Ovary (tissue), 9 donors: ENCODE data around the gene GAB3. TPM values are rescaled to one million over a fixed set of nuclear protein-coding genes. Genes with fewer than 3 reads are reported as not detected.

Experiments used
- polyA plus RNA-seq, 2 donors: library from polyadenylated mRNA; stranded (reverse); fragments of 200-250 nt in 1 of 2; fragments of 350-450 nt in 1 of 2; fragmentation: Illumina TruSeq in 1 of 2; extraction: RNeasy Lipid Tissue Mini Kit (QIAGEN cat#74804) in 1 of 2; gene quantifications; one replicate each; pipeline ENCODE4 v1.2.3, GENCODE V29; 2013 to 2014
- small RNA-seq: library from RNA; depleted of rRNA; stranded (forward); fragments of <200 nt; gene quantifications from one replicate; pipeline ENCODE3, GENCODE V24; 2016
- total RNA-seq, 7 donors: library from RNA; depleted of rRNA in 2 of 7; stranded (reverse); fragments of >200 nt in 2 of 7; fragmentation: NEBNext Ultra II Directional in 3 of 7; extraction: Animal tissue kit (Norgen Biotek cat#: 25700) in 3 of 7; gene quantifications; one replicate each; pipeline versions ENCODE4 v1.1.0 to v1.2.4, GENCODE V29; 2016 to 2023
- donor health status: DM: no; HTN: no; CAD: no; lungs with moderate emphysema.
- donor health status: DM: no; HTN: no; CAD: no.
- donor health status: Bipolar disorder and iron deficiency.
- donor health status: DM: yes; HTN: yes; CAD: no.
- donor health status: DM: no; HTN: no; CAD: no.
- donor health status: DM: yes; HTN: yes; CAD: no.

Gene GAB3
- total and polyA plus RNA-seq, 9 donors = 0.68 to 4.0 (median 1.1) TPM

Small RNA genes within 50 kb of the gene (small RNA-seq; reads per million reads assigned to genes)
- not detected for gene SNORA36A

Other genes with a start within 250 kb of the GAB3 start
- 10 to 100 TPM; 34.6 to 76.8 (median 62.9) TPM for gene FAM3A, start 234.8 kb downstream of the GAB3 start, total RNA-seq
- gene FAM3A, start 234.8 kb downstream of the GAB3 start, polyA plus RNA-seq = 10 to 100 TPM in 1 of 2 donors, 1 to 10 TPM in 1; 3.6 to 81.6 TPM
- 100 to 1,000 TPM in 1 of 7 donors, 10 to 100 TPM in 6; 18.0 to 115 (median 57.5) TPM for gene G6PD, start 204.2 kb downstream of the GAB3 start, total RNA-seq
- gene G6PD, start 204.2 kb downstream of the GAB3 start, polyA plus RNA-seq = 10 to 100 TPM; 19.0 to 26.3 TPM
- 10 to 100 TPM in 6 of 7 donors, 1 to 10 TPM in 1; 8.0 to 28.6 (median 22.9) TPM for gene IKBKG, start 203.5 kb downstream of the GAB3 start, total RNA-seq
- 10 to 100 TPM in 1 of 2 donors, 1 to 10 TPM in 1; 1.5 to 16.1 TPM for gene IKBKG, start 203.5 kb downstream of the GAB3 start, polyA plus RNA-seq
- gene CTAG1A, start 165.9 kb downstream of the GAB3 start, total RNA-seq = under 1 TPM in 1 of 7 donors, not detected in 6; 0.35 TPM
- under 1 TPM in 1 of 2 donors, not detected in 1; 0.12 TPM for gene CTAG1A, start 165.9 kb downstream of the GAB3 start, polyA plus RNA-seq
- not detected for gene CTAG1B, start 131.8 kb downstream of the GAB3 start, total RNA-seq
- under 1 TPM in 1 of 2 donors, not detected in 1; 0.15 TPM for gene CTAG1B, start 131.8 kb downstream of the GAB3 start, polyA plus RNA-seq
- gene CTAG2, start 97.5 kb downstream of the GAB3 start, total RNA-seq = 1 to 10 TPM in 1 of 7 donors, not detected in 6; 4.2 TPM
- 1 to 10 TPM; 1.0 to 6.8 TPM for gene CTAG2, start 97.5 kb downstream of the GAB3 start, polyA plus RNA-seq
- gene DKC1, start 11.8 kb upstream of the GAB3 start, total RNA-seq = 10 to 100 TPM; 17.0 to 51.8 (median 34.4) TPM
- 10 to 100 TPM; 25.9 to 60.6 TPM for gene DKC1, start 11.8 kb upstream of the GAB3 start, polyA plus RNA-seq
- gene MPP1, start 54.4 kb upstream of the GAB3 start, total RNA-seq = 10 to 100 TPM in 6 of 7 donors, 1 to 10 TPM in 1; 9.2 to 25.9 (median 16.2) TPM
- gene MPP1, start 54.4 kb upstream of the GAB3 start, polyA plus RNA-seq = 10 to 100 TPM; 12.5 to 46.9 TPM
- not detected for gene SMIM9, start 83.6 kb upstream of the GAB3 start, total RNA-seq
- gene SMIM9, start 83.6 kb upstream of the GAB3 start, polyA plus RNA-seq = not detected
- gene F8A1, start 135.3 kb upstream of the GAB3 start, total RNA-seq = 10 to 100 TPM in 4 of 7 donors, 1 to 10 TPM in 3; 2.4 to 24.2 (median 14.9) TPM
- gene F8A1, start 135.3 kb upstream of the GAB3 start, polyA plus RNA-seq = 10 to 100 TPM; 10.7 to 33.0 TPM